Upper lobe of left lung (tissue), 4 donors: ENCODE results near the gene MYO5B.

ENCODE experiments used
- EP300 ChIP-seq, 4 donors: sonication (generic); formaldehyde crosslinking; IDR thresholded peaks; one replicate each; pipeline ENCODE4 v1.5.1; 2017; ENCODE audit warnings: antibody characterized with exemption in 4 of 4, control low read depth in 2 of 4
- POLR2A ChIP-seq, 4 donors: fragments of 450-650 bp; IDR thresholded peaks; one replicate each; pipeline ENCODE4 v1.5.1; 2016 to 2017; ENCODE audit warnings: antibody characterized with exemption in 4 of 4, mild to moderate bottlenecking in 2 of 4
- TF ChIP-seq, protein P1 (sequence below), 6 experiments: fragments of 450-650 bp in 4 of 6; fragments of 200-600 bp in 2 of 6; sonication (generic) in 2 of 6; IDR thresholded peaks; one replicate each; pipeline ENCODE4 v1.5.1; 2016 to 2019; ENCODE audit warnings: antibody characterized with exemption in 6 of 6

DNA sequence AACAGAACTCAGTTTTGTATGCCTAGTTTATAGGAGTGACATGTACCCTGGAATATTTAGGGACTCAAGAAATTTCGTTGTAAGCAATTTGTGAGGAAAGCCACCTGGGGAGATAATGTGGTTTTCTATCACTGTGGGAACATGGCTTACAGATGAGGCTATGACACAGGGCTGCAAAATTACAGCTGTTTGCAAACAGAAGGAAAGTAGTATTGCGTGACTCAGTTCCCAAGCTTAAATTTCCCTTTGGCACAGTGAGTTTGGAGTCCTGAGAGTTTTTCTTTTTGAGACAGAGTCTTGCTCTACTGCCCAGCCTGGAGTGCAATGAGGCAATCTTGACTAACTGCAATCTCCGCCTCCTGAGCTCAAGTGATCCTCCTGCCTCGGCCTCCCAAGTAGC is 149.8 kb downstream of the MYO5B start:
- TF ChIP-seq, protein P1, sequence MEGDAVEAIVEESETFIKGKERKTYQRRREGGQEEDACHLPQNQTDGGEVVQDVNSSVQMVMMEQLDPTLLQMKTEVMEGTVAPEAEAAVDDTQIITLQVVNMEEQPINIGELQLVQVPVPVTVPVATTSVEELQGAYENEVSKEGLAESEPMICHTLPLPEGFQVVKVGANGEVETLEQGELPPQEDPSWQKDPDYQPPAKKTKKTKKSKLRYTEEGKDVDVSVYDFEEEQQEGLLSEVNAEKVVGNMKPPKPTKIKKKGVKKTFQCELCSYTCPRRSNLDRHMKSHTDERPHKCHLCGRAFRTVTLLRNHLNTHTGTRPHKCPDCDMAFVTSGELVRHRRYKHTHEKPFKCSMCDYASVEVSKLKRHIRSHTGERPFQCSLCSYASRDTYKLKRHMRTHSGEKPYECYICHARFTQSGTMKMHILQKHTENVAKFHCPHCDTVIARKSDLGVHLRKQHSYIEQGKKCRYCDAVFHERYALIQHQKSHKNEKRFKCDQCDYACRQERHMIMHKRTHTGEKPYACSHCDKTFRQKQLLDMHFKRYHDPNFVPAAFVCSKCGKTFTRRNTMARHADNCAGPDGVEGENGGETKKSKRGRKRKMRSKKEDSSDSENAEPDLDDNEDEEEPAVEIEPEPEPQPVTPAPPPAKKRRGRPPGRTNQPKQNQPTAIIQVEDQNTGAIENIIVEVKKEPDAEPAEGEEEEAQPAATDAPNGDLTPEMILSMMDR (IDR thresholded peaks at IDR 0.05), result no peak
- TF ChIP-seq POLR2A (IDR thresholded peaks at IDR 0.05) (no peak), EP300 (IDR thresholded peaks at IDR 0.05) (no peak)
